BE2C (cell line): Measurements from ENCODE around the gene EPS8L1.
A peak's percentile ranks its signal among the peaks of the same experiment; 100 is the strongest.
"Not testable (repeated sequence)": the region's sequence is repeated elsewhere in the genome, so short reads cannot be mapped to it uniquely, and the experiment has no call there.

Experiments
- DNase-seq: peaks from one replicate; pipeline ENCODE4 v3.0.0-alpha.2; 2020
- H3K27me3 ChIP-seq: fragments of 250-450 bp; sonication (Bioruptor Pico); 2 replicates; pipeline ENCODE4 v1.5.1; 2020; ENCODE audit warnings: mild to moderate bottlenecking
- H3K36me3 ChIP-seq: fragments of 250-450 bp; sonication (Bioruptor Pico); 2 replicates; pipeline ENCODE4 v1.5.1; 2020; ENCODE audit warnings: mild to moderate bottlenecking
- H3K4me1 ChIP-seq: fragments of 250-450 bp; sonication (Bioruptor Pico); 2 replicates; pipeline ENCODE4 v1.5.1; 2020
- H3K4me3 ChIP-seq: 2 replicates; pipeline ENCODE4 v1.5.1; 2011; ENCODE audit warnings: low read depth, low read length
- H3K9me3 ChIP-seq: fragments of 250-450 bp; sonication (Bioruptor Pico); 2 replicates; pipeline ENCODE4 v1.5.1; 2020
- TF ChIP-seq, protein P1 (sequence below): IDR thresholded peaks from 2 replicates; pipeline ENCODE4 v1.5.1; 2012; ENCODE audit warnings: mild to moderate bottlenecking, low read depth, low read length

The EPS8L1 gene

DNA sequence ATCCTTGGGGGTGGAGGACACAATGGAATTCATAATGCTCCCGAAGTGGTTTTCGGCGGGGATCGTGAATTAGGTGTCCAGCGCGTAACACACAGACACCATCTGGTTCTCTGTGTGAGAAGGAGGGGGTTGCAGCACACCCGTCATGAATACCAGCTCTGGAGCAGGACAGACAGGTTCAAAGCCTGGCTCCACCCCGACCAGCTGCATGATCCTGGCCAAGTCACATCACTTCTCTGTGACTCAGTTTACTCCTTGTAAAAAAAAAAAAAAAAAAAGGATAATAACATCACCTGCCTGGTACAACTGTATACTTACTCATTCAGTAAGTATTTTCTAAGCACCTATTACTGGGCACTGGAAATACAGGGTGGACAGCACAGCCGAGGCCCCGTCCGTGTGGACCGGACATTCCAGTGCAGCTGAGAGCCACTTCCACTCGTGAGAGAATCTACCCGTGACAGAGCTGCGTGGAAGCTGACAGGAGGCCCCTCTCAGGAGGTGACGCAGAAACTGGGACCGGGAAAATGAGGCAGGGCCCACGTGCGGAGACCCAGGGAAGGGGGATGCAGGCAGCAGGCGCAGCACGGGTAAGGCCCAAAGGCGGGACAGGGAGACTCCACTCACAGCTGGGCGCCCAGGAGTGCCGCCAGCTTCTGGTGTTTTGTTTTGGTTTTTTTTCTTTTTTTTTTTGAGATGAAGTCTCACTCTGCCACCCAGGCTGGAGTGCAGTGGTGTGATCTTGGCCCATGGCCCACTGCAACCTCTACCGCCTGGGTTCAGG lies 24.7 kb upstream of the EPS8L1 start:
- no peak for DNase-seq
- peaks cover 44% of the 10 kb centered on the region for H3K36me3 ChIP-seq

DNA sequence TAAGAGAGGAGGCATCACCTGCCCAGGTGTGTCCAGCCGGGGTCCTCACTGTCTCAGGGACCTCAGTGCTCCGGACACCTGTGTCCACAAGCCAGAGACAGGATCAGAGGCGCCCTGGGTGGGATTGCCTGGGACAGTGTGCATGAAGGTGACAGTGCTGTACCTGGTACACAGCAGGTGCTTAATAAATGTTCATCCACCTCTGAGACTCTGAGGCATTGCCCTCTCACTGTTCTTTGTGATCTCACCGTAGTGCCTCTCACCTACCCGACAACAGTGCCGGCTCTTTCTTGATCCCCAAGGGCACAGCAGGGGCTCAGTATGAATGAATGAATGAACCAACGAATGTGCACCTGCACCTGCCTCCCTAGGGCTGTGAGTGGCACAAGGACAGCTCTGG lies 21.9 kb upstream of the EPS8L1 start:
- Histone ChIP-seq H3K9me3 (no peaks in the 10 kb centered on the region), H3K27me3 (no peaks in the 10 kb centered on the region), H3K36me3 (peaks cover 37% of the 10 kb centered on the region), H3K4me1 (no peaks in the 10 kb centered on the region), H3K4me3 (no peak overlapping the region)
- TF ChIP-seq, protein P1, sequence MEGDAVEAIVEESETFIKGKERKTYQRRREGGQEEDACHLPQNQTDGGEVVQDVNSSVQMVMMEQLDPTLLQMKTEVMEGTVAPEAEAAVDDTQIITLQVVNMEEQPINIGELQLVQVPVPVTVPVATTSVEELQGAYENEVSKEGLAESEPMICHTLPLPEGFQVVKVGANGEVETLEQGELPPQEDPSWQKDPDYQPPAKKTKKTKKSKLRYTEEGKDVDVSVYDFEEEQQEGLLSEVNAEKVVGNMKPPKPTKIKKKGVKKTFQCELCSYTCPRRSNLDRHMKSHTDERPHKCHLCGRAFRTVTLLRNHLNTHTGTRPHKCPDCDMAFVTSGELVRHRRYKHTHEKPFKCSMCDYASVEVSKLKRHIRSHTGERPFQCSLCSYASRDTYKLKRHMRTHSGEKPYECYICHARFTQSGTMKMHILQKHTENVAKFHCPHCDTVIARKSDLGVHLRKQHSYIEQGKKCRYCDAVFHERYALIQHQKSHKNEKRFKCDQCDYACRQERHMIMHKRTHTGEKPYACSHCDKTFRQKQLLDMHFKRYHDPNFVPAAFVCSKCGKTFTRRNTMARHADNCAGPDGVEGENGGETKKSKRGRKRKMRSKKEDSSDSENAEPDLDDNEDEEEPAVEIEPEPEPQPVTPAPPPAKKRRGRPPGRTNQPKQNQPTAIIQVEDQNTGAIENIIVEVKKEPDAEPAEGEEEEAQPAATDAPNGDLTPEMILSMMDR = no peak
- no peak for DNase-seq

More for the DNA sequence above, 24.7 kb upstream of the EPS8L1 start:
- H3K27me3 ChIP-seq = no peaks in the 10 kb centered on the region
- no peaks in the 10 kb centered on the region for H3K9me3 ChIP-seq
- TF ChIP-seq, protein P1 = no peak
- H3K4me3 ChIP-seq = no peak overlapping the region
- no peaks in the 10 kb centered on the region for H3K4me1 ChIP-seq

DNA sequence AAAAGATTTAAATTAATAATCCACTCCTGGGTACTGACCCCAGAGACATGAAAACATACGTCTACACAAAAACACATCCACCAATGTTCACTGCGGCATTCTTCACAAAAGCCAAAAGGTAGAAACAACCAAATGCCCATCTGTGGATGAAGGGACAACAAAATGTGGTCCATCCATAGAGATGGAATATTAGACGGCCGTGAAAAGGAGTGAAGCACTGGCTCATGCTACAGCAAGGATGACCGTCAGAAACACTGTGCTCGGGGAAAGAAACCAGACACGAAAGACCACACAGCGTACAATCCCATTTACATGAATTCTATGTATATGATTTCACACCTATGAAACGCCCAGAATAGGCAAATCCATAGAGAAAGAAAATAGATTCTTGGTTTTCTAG lies 18.8 kb upstream of the EPS8L1 start:
- TF ChIP-seq, protein P1 = no peak
- DNase-seq = no peak
- no peaks in the 10 kb centered on the region for H3K4me1 ChIP-seq
- H3K27me3 ChIP-seq = no peaks in the 10 kb centered on the region
- H3K36me3 ChIP-seq = peaks cover 38% of the 10 kb centered on the region
- H3K4me3 ChIP-seq = no peak overlapping the region
- no peaks in the 10 kb centered on the region for H3K9me3 ChIP-seq

DNA sequence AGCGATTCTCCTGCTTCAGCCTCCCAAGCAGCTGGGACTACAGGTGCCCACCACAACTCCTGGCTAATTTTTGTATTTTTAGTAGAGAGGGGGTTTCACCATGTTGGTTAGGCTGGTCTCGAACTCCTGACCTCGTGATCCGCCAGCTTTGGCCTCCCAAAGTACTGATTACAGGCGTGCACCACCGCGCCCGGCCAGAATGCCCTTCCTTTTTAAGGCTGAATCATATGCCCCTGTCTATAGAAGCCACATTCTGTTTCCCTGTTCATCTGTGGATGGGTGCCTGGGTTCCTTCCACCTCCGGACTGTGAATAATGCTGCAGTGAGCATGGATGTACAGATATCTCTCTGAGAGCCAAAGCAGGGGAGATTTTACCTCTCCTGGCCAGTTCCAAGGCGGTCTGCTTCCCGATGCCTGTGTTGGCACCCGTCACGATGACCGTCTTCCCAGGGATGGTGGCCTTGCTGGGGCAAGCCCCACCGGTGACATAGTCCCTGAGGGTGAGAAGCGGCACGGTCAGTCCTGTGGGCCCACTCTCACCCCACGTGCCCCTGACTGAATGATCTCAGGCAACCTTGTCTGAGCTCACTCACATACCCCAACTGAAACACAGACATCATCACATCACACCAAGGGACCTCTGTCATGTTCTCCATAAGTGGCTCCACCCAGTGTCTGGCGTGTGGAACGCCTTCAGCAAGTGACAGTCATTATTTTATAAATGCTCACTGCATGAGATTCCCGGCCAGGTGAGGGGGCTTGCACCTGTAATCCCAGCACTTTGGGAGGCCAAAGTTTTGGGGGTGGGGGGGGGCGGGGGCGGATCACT lies 16.7 kb upstream of the EPS8L1 start:
- no peak for DNase-seq
- peaks cover 31% of the 10 kb centered on the region for H3K36me3 ChIP-seq

DNA sequence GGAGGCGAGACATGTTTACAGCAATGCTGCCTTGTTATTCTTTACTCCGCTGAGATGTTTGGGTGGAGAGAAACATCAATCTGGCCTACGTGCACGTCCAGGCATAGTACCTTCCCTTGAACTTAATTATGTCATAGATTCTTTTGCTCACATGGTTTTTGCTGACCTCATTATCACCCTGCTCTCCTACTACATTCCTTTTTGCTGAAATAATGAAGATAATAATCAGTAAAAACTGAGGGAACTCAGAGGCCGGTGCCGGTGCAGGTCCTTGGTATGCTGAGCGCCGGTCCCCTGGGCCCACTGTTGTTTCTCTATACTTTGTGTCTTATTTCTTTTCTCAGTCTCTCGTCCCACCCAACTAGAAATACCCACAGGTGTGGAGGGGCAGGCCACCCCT lies 15.4 kb upstream of the EPS8L1 start:
- not testable (repeated sequence) for H3K27me3 ChIP-seq, H3K4me3 ChIP-seq, H3K9me3 ChIP-seq, DNase-seq, H3K4me1 ChIP-seq
- H3K36me3 ChIP-seq = peaks cover 26% of the 10 kb centered on the region

More for the DNA sequence above, 16.7 kb upstream of the EPS8L1 start:
- no peaks in the 10 kb centered on the region for H3K9me3 ChIP-seq
- no peak overlapping the region for H3K4me3 ChIP-seq
- TF ChIP-seq, protein P1 = no peak
- H3K27me3 ChIP-seq = peaks cover 4% of the 10 kb centered on the region; the same call in 1 of the 2 replicates
- no peaks in the 10 kb centered on the region for H3K4me1 ChIP-seq

DNA sequence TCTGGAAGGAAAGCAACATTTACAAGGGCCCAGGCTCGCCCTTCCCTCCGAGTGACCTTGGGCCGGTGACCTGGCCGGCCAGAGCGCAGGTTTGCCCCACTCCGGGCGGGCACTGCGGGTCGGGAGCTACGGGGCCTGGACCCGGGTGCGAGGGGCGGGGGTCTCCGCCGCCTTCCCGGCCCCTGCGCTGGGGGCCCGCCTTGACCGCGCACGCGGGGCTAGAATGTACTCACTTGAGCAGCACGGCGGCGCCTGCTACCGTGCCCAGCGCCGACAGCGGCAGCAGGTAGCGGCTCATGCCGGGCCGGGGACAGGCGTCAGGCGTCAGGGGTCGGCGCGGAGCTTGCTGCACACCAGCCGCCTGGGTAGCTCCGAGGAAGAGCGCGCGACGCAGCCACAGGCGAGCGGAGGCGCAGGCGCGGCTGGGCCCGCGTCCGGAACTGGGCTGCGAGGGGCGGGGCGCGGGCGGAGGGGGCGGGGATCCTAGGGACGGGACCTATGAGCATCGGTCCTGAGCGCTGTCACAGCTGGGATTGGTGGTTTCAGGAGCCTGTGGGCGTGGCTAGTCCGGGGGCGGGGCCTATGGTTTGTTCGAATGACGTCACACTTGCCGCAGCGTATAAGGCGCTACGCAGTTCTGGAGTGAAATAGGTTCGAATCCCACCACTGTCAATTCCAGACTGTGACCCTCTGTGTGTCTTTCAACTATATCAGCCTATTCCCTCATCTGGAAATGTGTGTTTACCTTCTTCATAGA lies 12.8 kb upstream of the EPS8L1 start, which contains the start of gene RDH13:
Gene RDH13 (minus strand): TSS at position 414 of the 757 bp plus-strand sequence. CDS start 116 bp downstream, at position 298.
- H3K4me1 ChIP-seq = no peaks in the 10 kb centered on the region

More for the DNA sequence above, 12.8 kb upstream of the EPS8L1 start, which contains the start of gene RDH13:
- Histone ChIP-seq H3K9me3 (no peaks in the 10 kb centered on the region), H3K4me3 (peak within 1 kb of the TSS; percentile 89), H3K27me3 (peaks cover 20% of the 10 kb centered on the region), H3K36me3 (peaks cover 6% of the 10 kb centered on the region; the same call in 1 of the 2 replicates)
- peak; percentile 100 for DNase-seq
- TF ChIP-seq, protein P1 = no peak
